HG02642 (cell line): ENCODE measurements around the gene ATP2C1.
A peak's percentile ranks its signal among the peaks of the same experiment; 100 is the strongest.

Experiments used
- ATAC-seq: cut with Tn5 transposase; IDR thresholded peaks from one replicate; pipeline ENCODE4 v1.9.1; 2021; ENCODE audit warnings: mild to moderate bottlenecking; ENCODE audit not compliant: unreplicated experiment, poor library complexity

ATP2C1 gene

DNA sequence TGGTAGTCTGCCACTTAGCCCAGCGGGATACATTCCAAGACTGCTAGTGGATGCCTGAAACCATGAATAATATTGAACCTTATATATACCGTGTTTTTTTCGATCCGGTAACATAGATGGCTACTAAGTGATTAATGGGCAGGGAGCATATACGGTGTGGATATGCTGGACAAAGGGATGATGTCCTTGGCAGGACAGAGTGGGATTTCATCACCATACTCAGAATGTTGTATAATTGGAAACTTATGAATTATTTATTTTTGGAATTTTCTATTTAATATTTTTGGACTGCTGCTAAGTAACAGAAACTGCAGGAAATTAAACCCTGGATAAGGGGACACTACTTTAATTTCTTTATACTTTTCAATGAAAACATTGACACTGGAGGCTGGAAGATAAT, 79.5 kb downstream of the ATP2C1 start:
- no peak for ATAC-seq

GRCh38 chr3:130974201-130974600, 80.3 kb downstream of the ATP2C1 start:
- no peak for ATAC-seq

- ATAC-seq = no peak
These were observed 81.4 kb downstream of the ATP2C1 start for GRCh38 chr3:130975251-130975650.

DNA sequence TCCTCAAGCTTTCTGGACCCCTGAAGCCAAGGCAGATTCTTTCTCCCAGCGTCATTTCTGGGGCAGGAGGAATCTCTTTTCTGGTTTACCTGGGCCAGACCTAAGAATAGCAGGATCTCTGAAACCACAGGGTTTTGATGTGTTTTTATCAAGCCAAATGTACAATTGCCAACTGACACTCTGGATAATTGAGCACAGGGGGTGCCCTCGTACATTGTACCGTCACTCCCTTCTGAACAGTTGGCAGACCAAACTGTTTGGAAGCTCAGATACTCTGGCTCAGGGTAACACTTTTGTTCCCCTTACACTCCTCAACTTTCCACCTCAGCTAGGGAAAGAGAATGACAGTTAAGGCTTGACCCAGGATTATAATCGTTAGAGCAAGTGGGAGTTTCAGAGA, 82.8 kb downstream of the ATP2C1 start:
- no peak for ATAC-seq

GRCh38 chr3:130979117-130979516, 85.2 kb downstream of the ATP2C1 start:
- no peak for ATAC-seq

GRCh38 chr3:130981469-130981868, 87.6 kb downstream of the ATP2C1 start:
- no peak for ATAC-seq

DNA sequence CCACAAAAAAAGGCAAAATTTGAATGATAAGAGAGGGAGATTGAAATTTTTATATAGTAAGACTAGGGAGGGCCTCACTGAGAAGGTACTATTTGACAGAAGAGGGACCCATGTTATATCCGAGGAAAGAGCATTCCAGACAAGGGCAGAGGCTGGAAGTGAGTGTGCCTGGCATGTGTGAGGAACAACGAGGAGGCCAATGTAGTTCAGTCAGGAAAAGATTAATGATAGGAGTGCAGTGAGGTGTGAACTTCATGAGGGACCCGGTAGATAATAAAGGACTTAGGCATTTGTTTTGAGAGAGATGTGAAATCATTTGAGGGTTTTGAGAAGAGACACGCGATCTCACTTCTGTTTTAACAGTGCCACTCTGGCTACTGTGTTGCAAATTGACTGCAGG, 96.4 kb downstream of the ATP2C1 start:
- ATAC-seq = no peak

DNA sequence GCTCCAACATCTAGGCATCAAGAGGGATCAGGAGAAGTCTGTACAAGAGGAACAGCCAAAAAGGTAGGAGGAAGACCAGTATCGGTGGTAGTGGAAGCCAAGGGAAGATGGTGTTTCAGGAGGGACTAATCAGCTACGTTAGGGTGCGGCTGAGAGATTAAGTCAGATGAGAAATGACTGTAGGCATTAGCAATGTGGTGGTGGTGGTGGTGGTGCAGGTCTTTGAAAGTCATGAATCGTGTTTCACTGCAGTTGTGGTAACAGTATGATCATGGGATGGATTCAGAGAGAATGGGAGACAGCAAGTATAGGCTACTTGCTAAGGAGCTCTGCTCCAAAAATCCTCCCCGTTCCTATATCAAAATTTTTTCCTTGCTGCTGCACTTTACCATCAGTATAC, 97.2 kb downstream of the ATP2C1 start:
- ATAC-seq = no peak

DNA sequence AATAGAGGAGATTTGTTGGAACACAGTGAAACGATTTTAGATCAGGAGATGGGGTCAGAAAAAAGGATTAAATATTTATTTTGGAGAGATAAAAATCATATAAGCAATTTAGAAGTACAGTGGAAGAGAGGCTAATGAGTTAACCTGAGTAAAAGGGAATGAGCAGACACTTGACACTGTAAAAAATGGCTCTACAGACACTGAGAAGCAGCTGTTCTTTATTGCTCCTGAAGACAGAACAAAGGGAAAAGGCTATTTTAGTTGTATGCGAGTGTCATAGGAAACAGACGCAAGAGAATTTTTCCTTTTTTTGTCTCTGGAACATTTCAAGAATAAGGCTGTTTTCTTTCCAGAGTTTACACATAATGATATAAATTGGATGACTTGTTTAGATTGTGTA, 98.5 kb downstream of the ATP2C1 start:
- ATAC-seq = no peak

DNA sequence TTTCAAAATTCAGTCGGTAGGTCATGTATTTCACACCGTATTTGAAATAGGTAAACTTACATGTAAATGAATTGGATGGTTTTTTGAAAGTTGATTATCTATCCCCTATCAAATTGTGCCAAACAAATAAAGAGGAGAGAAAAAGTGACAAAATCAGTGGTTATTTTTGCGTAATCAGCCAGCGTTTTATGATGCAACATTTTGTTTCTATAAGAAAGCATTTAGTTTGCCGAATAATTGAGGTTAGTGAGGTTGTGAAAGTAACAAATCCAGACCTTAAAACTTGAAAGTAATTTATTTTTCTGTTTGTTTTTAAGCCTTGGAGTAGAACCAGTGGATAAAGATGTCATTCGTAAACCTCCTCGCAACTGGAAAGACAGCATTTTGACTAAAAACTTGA, 103.4 kb downstream of the ATP2C1 start:
- no peak for ATAC-seq

DNA sequence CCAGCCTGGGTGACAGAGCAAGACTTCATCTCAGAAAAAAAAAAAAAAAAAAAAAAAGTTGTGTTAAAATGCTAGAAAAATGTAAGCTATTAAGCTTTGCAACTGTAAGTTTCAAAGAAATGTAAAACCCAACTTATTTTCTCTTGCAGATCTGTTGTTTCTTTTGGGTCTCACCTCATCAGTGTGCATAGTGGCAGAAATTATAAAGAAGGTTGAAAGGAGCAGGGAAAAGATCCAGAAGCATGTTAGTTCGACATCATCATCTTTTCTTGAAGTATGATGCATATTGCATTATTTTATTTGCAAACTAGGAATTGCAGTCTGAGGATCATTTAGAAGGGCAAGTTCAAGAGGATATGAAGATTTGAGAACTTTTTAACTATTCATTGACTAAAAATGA, 107.2 kb downstream of the ATP2C1 start:
- ATAC-seq = no peak

DNA sequence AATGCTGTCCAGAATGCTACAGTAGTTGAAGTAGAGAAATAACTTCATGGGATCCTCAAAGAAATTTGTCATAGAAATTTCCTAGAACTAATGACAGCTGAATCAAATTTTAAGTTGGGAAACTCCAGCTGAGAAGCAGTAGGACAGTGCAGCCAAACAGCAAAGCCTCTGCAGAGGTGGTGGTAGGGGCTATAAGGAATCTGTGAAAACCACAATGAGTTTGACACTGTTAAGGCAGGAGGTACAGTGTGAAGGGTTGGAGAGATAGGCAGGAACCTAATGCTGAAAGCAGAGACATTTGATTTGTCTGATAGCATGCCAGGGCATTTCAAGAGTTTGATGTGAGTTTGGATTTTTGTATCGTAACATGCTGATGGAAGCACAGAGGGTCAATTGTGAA, 110.7 kb downstream of the ATP2C1 start:
- no peak for ATAC-seq

DNA sequence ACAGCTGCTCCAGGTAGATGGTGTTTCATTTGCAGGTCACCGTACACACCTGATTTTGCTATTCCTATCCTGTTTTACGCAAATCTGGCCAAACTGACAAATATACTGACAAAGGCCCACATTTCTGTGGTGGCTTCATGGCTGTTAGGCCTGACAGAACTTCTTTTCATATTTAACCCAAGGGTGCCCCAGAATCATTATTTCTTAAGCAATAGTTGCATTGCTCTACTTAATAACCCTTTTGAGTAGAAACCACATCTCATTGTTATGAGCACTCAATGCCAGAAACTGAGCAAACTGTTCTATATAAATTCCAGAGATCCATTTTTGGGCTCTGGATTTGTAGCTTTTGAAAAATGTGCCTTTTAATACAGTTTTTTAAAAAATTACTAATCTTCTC, 113.4 kb downstream of the ATP2C1 start:
- ATAC-seq = no peak

DNA sequence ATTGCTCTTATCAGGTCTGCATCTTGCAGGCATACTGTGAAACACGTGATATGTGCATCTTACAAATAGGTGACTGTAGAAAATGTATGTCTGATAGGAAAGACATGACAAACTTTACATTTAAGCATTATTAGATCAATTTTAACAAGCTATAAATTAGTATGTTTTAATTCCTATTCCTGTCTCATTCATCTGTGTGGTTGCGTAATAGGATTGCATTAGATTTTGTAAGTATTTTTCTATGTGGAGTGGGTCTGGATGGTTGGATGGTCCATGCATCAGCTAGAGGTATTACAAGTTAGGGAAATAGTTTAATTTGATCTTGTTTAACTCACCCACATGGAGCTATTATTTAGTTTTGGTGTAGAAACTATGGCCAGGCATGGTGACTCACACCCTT, 113.9 kb downstream of the ATP2C1 start:
- ATAC-seq = no peak

DNA sequence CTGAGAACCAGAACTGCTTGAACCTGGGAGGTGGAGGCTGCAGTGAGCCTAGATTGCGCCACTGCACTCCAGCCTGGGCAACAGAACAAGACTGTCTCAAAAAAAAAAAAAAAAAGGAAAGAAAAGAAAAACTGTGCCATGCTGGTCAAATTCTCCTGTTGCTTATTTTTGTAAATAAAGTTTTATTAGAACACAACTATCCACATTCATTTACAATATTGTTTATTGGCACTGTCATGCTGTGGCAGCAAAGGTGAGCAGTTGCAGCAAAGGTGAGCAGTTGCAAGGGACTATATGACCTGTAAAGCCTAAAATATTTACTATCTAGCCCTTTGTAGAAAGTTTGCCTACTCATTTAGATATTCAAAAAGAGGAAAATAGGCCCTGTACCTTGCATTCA, 114.4 kb downstream of the ATP2C1 start:
- no peak for ATAC-seq

GRCh38 chr3:131009698-131010097, 115.8 kb downstream of the ATP2C1 start:
- no peak for ATAC-seq

DNA sequence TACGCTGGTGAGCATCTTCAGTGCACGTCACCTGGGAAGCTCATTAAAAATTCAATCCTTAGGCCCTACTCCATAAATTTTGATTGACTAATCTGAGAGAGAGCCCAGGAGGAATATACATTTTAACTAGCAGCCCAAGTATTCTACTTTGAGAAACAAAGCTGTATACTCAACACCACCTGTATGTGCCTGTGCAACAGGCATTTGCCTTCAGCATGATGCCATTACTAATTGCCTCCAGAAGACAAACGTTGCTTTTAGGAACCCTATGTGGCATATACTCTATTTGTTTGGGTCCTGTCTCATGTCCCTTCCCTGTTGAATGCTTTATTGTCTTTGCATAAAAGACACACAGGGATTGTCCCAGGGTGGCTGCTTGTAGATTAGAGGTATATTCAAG, 125.1 kb downstream of the ATP2C1 start:
- no peak for ATAC-seq

- ATAC-seq = no peak
These were observed 126.3 kb downstream of the ATP2C1 start for GRCh38 chr3:131020122-131020693.

GRCh38 chr3:131025539-131025938, 131.7 kb downstream of the ATP2C1 start:
- ATAC-seq = no peak

DNA sequence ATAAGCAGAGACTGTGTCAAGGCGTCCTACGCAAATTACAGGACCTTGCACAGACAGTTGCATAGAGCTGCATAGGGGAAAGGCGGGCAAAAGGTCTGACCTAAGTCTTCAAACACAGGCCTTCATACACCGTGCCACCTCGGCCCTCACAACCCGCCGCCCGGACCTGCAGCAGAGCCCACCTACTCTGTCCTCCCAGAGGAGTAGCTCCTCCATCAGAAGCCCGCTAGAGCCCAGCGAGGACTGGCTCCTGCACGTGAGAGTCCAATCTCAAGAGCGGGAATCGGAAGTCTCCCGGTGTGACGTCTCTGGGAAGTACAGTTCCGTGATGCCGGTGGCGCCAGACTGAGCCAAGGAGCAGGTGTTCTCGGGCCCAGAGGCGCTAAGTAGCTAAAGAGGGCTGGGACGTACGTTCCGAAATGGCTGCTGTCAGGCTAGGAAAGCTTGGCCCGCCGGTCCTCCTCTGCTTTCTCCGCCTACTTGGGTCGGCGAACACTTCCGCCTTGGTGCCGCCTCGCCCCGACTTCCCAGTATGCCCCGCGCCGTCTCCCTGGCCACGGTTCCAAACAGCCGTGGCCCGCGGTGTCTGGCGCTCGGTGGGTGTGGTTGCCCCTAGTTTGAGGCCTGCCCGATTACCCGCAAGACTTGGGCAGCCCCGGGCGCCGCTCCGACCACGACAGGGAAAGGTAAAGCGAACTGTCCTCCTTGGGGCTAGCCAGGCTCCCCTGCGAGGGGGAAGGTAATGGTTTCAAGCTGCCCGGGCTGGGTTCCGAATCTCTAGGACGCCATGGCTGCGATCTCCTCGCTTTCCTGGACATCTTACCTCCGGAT, 132.7 kb downstream of the ATP2C1 start, which contains the start of the genes ASTE1 and NEK11:
TSS of gene ASTE1 (minus strand) at position 505 of the 831 bp plus-strand sequence. CDS start 1,519 bp downstream, outside the sequence.
TSS of gene NEK11 (plus strand) at position 557 of the 831 bp plus-strand sequence. CDS start 2,832 bp downstream, outside the sequence.
- ATAC-seq = peak; percentile 99

DNA sequence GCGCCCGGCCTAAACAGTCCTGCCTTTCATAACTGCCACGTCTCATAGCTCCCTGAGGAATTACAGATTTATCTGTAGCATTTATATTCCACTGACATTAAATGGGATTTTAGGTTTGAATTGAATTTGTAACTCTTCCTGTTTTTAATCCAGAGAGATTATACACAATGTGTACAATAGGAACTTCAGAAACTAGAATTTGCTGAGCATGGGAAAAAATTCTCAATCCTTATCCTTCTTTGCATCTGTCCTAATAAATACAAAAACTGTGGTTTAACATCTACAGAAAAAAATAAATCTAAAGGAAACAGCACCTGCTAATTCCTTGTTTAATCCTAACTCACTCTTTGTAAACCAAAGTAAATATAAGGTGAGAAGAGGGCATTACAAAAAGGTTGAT, 135.0 kb downstream of the ATP2C1 start:
- no peak for ATAC-seq

DNA sequence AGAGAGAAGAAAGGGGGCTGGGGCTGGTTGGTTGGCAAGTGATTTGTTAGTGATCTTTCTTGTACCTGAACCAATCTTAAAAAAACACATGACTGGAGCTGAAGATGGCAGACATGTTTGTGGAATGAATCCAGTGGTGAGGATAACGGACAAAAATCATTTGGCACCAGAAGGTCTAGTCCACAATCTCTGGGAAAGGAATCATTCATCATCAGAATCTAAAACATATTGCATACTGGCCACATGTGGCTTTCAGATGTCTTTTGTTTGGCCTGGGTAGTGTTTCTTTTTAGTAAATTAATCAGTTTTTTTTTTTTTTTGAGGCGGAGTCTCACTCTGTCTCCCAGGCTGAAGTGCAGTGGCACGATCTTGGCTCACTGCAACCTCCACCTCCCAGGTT, 137.8 kb downstream of the ATP2C1 start:
- ATAC-seq = no peak
